Left kidney (tissue), 2 donors: ENCODE measurements around the gene ZNF664. TPM values are rescaled to one million over a fixed set of nuclear protein-coding genes. Genes with fewer than 3 reads are reported as not detected.

ENCODE experiments used
- DNase-seq: peaks from one replicate; pipeline ENCODE4 v3.0.0-alpha.2; 2013
- polyA plus RNA-seq: library from polyadenylated mRNA; unstranded; fragments of 120-200 nt; gene quantifications from one replicate; pipeline ENCODE4 v1.2.1, GENCODE V29; 2013; ENCODE audit not compliant: insufficient read length

ZNF664 gene
- polyA plus RNA-seq, 1 donor, result 188 TPM

DNA sequence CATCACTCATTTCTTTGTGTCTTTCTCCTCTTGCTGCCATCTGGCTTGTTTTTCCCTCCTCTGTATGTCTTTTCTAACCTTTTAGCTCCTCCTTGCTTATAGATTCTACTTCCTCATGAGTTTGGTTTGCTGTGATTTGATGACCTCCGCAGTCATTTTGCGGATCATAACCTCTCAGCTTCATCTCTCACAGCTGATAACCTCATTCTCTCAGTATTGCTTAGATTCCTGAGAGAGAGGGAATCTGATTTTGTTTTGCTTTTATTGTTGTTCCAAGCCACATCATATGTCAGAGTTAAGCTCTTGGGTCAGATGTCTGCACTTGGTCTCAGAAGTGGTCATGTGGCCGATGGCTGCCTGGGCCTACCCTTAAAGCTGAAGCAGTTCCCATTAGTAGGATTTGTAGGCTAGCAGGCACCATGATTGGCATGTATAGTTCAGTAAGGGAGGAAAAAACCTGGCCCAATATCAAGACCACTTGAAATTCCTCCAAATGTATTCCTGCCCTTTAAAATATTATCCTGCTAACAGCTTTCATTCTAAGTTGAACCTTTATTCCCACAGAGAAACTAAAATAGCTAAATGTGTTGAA is 13.5 kb downstream of the ZNF664 start:
- DNase-seq, result no peak

DNA sequence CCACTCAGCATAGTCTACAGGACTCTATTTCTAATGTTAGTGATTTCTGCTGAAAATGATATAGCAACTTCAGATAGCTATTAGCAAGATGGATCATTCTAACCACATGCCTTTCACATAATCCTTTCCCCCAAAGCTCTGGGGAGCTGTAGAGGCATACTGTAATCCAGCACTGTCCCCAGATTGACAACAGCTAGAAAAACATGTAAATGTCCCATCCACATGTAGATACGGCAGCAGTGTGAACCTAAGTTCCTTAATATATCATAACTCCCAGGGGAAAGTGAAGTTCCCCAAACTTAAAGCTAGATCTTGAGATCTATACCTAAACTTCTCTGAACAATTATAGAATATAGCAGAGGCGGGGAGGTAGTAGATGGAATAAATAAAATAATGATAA is 14.0 kb downstream of the ZNF664 start:
- DNase-seq, result no peak

GRCh38 chr12:123989168-123989567 is 16.2 kb downstream of the ZNF664 start:
- DNase-seq, result no peak

DNA sequence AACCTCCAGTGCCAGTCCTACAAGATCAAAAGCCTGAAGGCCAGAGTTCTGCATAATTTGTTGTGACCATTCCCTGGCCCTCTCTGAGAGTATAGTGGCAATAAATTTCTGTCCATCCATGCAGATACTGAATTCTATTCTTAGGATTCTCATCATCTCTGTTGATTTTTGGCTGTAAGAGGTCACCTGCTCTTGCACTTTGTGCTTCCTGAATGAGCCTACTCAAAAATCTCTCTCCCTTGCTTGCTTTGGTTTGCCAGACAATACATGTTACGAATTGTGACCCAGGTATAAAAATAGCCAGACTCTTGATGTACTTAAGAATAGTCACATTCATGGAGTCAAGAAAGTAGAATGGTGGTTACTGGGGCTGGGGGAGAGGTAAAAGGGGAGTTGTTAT is 16.7 kb downstream of the ZNF664 start:
- DNase-seq, result no peak

DNA sequence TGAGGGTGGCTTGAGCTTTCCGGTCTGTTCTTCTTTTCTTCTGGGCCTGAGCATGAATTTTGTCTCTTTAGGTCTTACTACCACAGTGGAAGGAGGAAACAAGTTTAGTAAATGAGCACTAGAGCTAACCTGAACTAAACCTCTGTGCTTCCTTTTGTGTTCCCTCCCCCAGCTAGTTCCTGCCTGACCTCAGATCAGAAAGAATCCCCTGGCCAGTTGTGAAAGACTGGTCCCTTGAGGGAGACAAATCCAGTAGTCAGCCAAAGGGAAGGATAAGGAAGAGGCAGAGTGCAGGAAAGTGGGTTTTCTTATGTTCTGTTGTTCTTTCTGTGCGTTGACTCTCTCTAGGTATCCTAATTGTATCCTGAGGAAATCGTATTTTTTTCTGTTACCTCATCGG is 17.5 kb downstream of the ZNF664 start:
- DNase-seq, result no peak

- no peak for DNase-seq
Measured at GRCh38 chr12:123991372-123991951, 18.4 kb downstream of the ZNF664 start.

DNA sequence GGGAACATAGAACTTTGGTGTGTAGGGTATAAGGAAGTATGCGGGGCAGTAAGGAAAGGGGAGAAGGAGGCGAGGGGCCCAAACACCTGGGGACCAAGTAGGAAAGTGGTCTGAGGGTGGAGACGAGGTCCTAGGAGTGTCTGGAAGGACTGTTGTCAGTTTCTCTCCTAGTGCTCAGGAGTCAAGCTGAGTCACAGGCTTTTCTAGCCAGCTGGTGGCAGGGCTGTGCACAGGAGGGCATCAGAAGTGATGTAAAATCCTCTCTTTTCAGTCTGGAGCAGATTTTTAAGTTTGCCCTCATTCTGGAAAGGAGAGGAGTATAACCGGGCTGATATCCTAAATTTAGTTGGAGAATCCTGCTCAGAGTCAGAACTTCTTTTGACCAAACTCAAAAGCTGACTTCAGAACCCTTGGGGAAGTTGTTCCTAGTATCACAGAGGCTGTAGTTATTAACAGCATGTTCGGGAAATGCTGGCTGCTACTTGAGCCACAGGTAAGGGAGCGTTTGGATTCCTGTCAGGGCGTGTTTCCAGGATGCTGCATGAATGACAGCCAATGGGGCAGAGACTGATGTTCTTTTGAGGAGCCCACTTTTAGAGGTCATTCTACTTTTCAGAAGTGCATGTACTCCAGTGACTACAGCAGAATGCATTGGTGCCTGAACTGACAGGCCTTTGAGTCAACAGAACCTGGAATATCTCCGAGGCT is 19.3 kb downstream of the ZNF664 start:
- no peak for DNase-seq

GRCh38 chr12:123995023-123995748 is 22.2 kb downstream of the ZNF664 start:
- DNase-seq, result no peak

- no peak for DNase-seq
Measured at GRCh38 chr12:123996581-123996980, 23.6 kb downstream of the ZNF664 start.

DNA sequence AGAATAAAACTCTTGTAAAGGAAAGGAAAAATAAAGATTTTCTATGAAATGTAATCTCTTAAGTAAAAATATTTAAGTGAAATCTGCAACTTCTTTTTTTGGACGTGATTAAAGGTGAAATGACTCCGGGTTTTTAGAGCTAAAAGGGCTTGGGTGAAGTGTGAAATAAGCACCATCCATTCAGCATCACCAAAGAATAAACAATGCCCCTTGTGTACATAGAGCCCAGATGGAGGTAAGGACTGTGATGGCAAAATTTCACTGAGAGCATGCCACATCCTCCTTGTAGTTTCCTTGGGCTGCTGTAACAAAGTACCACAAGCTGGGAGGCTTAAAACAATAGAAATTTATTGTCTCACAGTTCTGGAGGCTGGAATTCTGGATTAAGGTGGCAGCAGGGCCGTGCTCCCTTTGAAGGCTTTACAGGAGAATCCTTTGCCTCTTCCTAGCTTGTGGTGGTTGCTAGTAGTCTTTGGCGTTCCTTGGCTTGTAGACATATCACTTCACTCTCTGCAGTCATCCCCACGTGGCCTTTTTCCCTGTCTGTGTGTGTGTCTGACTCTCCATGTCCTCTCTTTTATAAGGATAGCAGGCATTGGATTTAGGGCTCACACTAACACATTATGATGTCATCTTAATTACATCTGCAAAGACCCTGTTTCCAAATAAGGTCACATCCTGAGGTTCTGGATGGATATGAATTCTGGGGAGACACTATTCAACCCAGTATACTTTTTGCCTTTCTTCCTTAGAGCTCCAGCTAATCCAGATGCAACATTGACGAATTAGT is 24.2 kb downstream of the ZNF664 start:
- DNase-seq, result no peak

- no peak for DNase-seq
Measured at GRCh38 chr12:123997908-123998307, 24.9 kb downstream of the ZNF664 start.

GRCh38 chr12:123998344-123998990 is 25.5 kb downstream of the ZNF664 start:
- no peak for DNase-seq

DNA sequence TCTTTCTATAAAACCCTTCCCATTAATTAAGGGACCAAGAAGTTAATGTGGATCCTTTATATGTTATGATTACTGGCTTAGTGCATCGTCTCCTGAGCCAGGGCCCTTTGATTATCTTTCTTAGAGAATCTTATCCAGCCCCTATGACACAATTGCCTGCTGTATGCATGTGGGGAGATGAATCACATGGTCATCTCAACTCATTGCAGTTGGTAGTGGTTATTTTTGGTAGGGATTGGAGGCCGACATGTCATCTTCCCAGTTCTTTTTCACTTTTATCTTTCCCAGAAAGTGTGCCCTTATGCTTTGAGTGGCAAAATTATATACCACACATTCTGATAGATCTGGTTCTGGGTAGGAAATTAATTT is 26.0 kb downstream of the ZNF664 start:
- no peak for DNase-seq

- DNase-seq, result no peak
Measured at GRCh38 chr12:124000111-124000510, 27.1 kb downstream of the ZNF664 start.

DNA sequence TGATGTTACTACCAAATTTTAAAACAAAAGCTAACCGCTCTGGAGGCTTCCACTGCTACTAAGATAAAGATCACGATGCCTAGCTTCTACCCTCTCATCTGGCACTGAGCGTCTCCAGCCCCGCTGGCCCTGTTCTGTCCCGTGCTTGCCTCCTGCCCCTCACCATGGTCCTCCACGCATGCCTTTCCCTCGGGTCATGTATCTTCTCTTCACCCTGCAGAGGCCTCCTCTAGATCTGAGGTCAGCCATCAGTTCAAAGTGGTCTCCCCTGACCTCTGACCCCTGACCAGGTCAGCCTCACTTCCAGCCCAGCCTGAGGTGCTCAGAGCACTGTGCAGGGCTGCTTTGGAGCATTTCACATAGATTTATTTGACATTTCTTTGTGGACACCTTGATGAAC is 28.3 kb downstream of the ZNF664 start:
- no peak for DNase-seq

- no peak for DNase-seq
Measured at GRCh38 chr12:124002021-124002644, 29.1 kb downstream of the ZNF664 start.

DNA sequence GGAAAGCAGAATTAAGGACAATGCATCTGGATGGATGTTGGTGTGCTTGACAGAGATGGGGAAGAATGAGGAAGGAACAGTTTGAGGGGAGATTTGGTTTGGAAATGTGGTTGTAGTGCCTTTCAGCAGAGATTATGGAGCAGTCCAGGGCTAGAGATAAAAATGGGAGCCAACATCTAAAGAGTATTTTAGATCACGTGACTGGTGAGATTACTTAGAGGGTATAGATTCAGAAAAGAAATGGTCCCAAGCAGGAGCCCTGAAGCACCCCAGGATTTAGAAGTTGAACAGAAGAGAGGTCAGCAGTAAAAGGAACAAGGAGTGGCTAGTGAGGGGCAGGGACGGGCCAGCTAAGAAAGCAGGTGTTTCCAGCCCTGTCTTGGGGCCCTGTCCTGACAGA is 29.6 kb downstream of the ZNF664 start:
- DNase-seq, result no peak

- DNase-seq, result no peak
Measured at GRCh38 chr12:124004233-124004875, 31.3 kb downstream of the ZNF664 start.

- DNase-seq, result no peak
Measured at GRCh38 chr12:124006085-124006845, 33.2 kb downstream of the ZNF664 start.
